Fibroblast of villous mesenchyme (primary cell): Measurements from ENCODE around the gene OGFOD1. TPM values are rescaled to one million over a fixed set of nuclear protein-coding genes. Genes with fewer than 3 reads are reported as not detected.

ENCODE experiments used
- DNase-seq: peaks from one replicate; pipeline ENCODE4 v3.0.0-alpha.2; 2010; ENCODE audit warnings: low read depth
- H3K4me3 ChIP-seq: 2 replicates; pipeline ENCODE4 v1.5.1; 2011; ENCODE audit warnings: low read depth, mild to moderate bottlenecking, low read length
- CTCF ChIP-seq: IDR thresholded peaks from 2 replicates; pipeline ENCODE4 v1.5.1; 2012; ENCODE audit warnings: low read depth, mild to moderate bottlenecking, low read length; ENCODE audit not compliant: insufficient read depth
- total RNA-seq: library from RNA; depleted of rRNA; stranded (reverse); fragments of >200 nt; gene quantifications from 2 replicates; pipeline ENCODE4 v1.2.3, GENCODE V29; 2012

The OGFOD1 gene
- total RNA-seq, 1 donor, result 65.6 TPM

DNA sequence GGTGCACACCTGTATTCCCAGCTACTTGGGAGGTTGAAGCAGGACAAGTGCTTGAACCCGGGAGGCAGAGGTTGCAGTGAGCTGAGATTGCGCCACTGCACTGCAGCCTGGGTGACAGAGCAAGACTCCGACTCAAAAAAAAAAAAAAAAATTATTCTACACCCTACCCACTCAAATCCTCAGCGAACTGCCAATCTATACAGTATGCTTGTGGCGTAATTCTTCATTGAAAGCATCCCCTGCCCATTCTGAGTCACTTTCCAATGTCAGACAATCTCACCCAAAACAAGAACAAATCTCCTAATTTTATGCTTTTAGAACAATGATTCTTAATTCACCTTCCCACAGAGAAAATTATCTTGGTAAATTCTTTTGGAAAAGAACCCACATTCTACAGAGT lies 38.0 kb upstream of the OGFOD1 start:
- H3K4me3 ChIP-seq, result no peak overlapping the region
- no peak for DNase-seq
- TF ChIP-seq CTCF, result no peak

GRCh38 chr16:56414366-56414765 lies 37.0 kb upstream of the OGFOD1 start:
- H3K4me3 ChIP-seq, result no peak overlapping the region
- TF ChIP-seq CTCF, result no peak

GRCh38 chr16:56415875-56416274 lies 35.5 kb upstream of the OGFOD1 start:
- no peak overlapping the region for H3K4me3 ChIP-seq
- no peak for DNase-seq
- no peak for TF ChIP-seq CTCF

More at GRCh38 chr16:56414366-56414765, 37.0 kb upstream of the OGFOD1 start:
- DNase-seq, result no peak

GRCh38 chr16:56417138-56417537 lies 34.2 kb upstream of the OGFOD1 start:
- no peak for DNase-seq
- no peak for TF ChIP-seq CTCF
- no peak overlapping the region for H3K4me3 ChIP-seq

GRCh38 chr16:56419740-56420548 lies 31.4 kb upstream of the OGFOD1 start:
- no peak for TF ChIP-seq CTCF
- no peak overlapping the region for H3K4me3 ChIP-seq
- no peak for DNase-seq

DNA sequence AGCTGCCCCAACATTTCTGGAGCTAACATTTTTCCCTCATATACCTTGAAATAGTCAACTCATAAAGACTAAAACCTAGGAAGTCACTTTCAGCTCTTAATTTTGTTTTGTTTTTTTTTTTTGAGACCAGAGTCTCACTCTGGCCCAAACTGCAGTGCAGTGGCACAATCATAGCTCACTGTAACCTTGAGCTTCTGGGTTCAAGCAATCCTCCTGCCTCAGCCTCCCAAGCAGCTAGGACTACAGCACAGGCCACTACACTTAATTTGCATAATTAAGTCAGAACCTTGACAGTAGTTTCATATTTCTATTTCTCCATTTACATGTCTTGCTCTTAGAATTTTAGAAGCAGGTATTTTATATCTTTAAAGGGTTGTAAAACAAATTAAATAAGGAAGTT lies 30.7 kb upstream of the OGFOD1 start:
- no peak overlapping the region for H3K4me3 ChIP-seq
- TF ChIP-seq CTCF, result no peak
- no peak for DNase-seq

DNA sequence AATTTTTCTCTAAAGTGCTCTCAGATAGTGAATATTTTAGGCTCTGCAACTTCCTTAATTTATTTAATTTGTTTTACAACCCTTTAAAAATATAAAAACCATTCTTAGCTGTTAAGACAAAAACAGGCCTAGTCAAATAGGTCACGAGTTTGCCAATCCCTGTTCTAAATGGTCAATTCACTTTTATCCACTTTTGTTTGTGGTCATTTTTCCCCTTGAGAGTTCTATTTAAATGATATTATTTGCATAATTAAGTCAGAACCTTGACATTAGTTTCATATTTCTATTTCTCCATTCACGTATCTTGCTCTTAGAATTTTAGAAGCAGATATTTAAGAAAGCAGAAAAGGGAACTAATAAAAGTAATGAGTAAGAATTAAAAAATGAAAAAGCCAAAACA lies 30.0 kb upstream of the OGFOD1 start:
- no peak overlapping the region for H3K4me3 ChIP-seq
- no peak for TF ChIP-seq CTCF
- no peak for DNase-seq
